ENCODE results near the gene SRP19. TPM values are rescaled to one million over a fixed set of nuclear protein-coding genes. Genes with fewer than 3 reads are reported as not detected.

The SRP19 gene
- total and polyA plus RNA-seq, 9 of the 15 experiments (the other 6 are each of a cell fraction or from before 2014, with no cell fraction given): 52.3 to 357 (median 146) TPM

GRCh38 chr5:112880219-112880964 lies 19.3 kb downstream of the SRP19 start:
- intact Hi-C loops (cut with micrococcal nuclease): no loop called here
- H3K36me3 ChIP-seq (ENCODE audit: control insufficient read depth, insufficient read depth, low read length): peaks cover 79% of the 10 kb centered on the region
- H2AFZ ChIP-seq (ENCODE audit: low read depth, low read length): no peak overlapping the region
- no peak for DNase-seq (ENCODE audit: extremely low read depth in 1 of 4, low spot score in 3 of 4)
- no peaks in the 10 kb centered on the region for H3K9me3 ChIP-seq (replicated peaks; ENCODE audit: control insufficient read depth, insufficient read depth, low read depth, low read length)
- in situ Hi-C loops (cut with MboI): no loop called here
- no TSS peak for BruUV-seq (replicated peaks)
- no peak overlapping the region for H3K4me2 ChIP-seq (ENCODE audit: insufficient read depth, low read length)
- no peak for ATAC-seq
- H4K20me1 ChIP-seq (replicated peaks; ENCODE audit: control insufficient read depth, insufficient read depth, low read length): peaks cover 5% of the 10 kb centered on the region
- peaks cover 0 to 16% of the 10 kb centered on the region in 2 experiments; a peak in 3 of 5 replicates for H3K4me1 ChIP-seq (replicated peaks in 1 of 2; ENCODE audit: control insufficient read depth in 2 of 2, insufficient read depth in 2 of 2, low read length in 2 of 2)
- H3K27me3 ChIP-seq (ENCODE audit: control insufficient read depth in 2 of 2, insufficient read depth in 2 of 2, low read length in 2 of 2): no peaks in the 10 kb centered on the region
- no peaks in the 10 kb centered on the region for H3K9me1 ChIP-seq (ENCODE audit: control insufficient read depth, insufficient read depth, low read length)
- WGBS (ENCODE audit: insufficient coverage, low coverage, missing lambda C conversion rate): 83% methylated on average over 2 of the region's 2 CpGs
- ChIA-PET POLR2A (interaction anchor here (0.7 to 1.0 kb wide), 2 partner anchors 20 to 40 kb away, joined by 3 to 4 read pairs; no protein-coding TSS in a partner anchor), CTCF (ENCODE audit: low intra/inter-chr PET ratio) (no interaction called here)
- no peak overlapping the region for H3K9ac ChIP-seq (ENCODE audit: insufficient read depth in 1 of 2, low read depth in 2 of 2, low read length in 2 of 2)
- no peak overlapping the region for H3K4me3 ChIP-seq
- FAIRE-seq: no peak
- H3K79me2 ChIP-seq (ENCODE audit: control insufficient read depth, insufficient read depth, low read length): peaks cover 3% of the 10 kb centered on the region; the same call in 1 of the 3 replicates
- H3K27ac ChIP-seq (ENCODE audit: extremely low read depth, low read depth, low read length): no peak overlapping the region
- no peak for TF ChIP-seq EP400 (IDR thresholded peaks at IDR 0.05)
- no peak for TF ChIP-seq KLF6 (CRISPR knock-in tag; IDR thresholded peaks at IDR 0.05; ENCODE audit: borderline replicate concordance)
- no peak for TF ChIP-seq MITF (IDR thresholded peaks at IDR 0.05)
- no peak for TF ChIP-seq RHOXF2B (CRISPR knock-in tag; conservative IDR thresholded peaks at IDR 0.05)
- no peak for TF ChIP-seq ZNF589 (CRISPR knock-in tag; IDR thresholded peaks at IDR 0.05; ENCODE audit: low read depth)
- no peak for TF ChIP-seq NEUROD1 (IDR thresholded peaks at IDR 0.05; ENCODE audit: borderline replicate concordance, low read depth, low read length, partially characterized antibody)
- no peak for TF ChIP-seq IRF1 (CRISPR knock-in tag; IDR thresholded peaks at IDR 0.05; ENCODE audit: borderline replicate concordance)
- TF ChIP-seq KLF16 (IDR thresholded peaks at IDR 0.05): no peak
- no peak for TF ChIP-seq RUNX1 (IDR thresholded peaks at IDR 0.05; ENCODE audit: low read depth)
- no peak for TF ChIP-seq SFPQ (IDR thresholded peaks at IDR 0.05; ENCODE audit: low read depth, low read length)
- no peak for TF ChIP-seq CAMTA2 (CRISPR knock-in tag; conservative IDR thresholded peaks at IDR 0.05)
